Measurements from ENCODE around the gene HECTD2.

HECTD2 gene

DNA sequence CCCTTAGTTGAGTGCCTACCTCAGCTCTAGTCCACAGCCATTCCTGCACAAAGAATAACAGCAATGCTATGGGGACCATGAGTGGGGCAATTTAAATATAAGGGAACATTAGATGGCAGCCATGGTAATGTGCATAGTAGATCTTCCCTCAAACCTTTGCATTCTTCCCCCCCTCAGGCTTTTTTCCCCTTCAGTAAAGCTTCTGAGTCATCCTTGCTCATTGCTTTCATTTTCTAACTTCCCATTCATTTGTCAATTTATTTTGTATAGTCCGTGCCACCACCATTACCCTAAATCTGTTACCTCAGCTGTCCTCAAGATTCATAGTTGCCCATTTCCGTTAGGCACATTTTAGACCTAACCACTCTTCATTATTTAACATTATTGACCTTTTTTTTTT, 10.7 kb downstream of the HECTD2 start:
- Histone ChIP-seq H3K79me2 (ENCODE audit: low read length) (no peaks in the 10 kb centered on the region), H3K27ac (ENCODE audit: low read length) (no peak overlapping the region), H3K9me3 (ENCODE audit: insufficient read depth, low read length) (no peaks in the 10 kb centered on the region), H4K20me1 (ENCODE audit: insufficient read depth, low read length) (no peaks in the 10 kb centered on the region), H3K9ac (ENCODE audit: low read length) (no peak overlapping the region), H3K27me3 (ENCODE audit: low read depth, low read length) (no peaks in the 10 kb centered on the region), H3K4me3 (ENCODE audit: low read length) (no peak overlapping the region), H3K36me3 (replicated peaks; ENCODE audit: low read depth, low read length) (no peaks in the 10 kb centered on the region), H3K4me1 (ENCODE audit: low read length) (peaks cover 12% of the 10 kb centered on the region), H2AFZ (ENCODE audit: low read depth, low read length) (no peak overlapping the region), H3K4me2 (ENCODE audit: low read length) (no peak overlapping the region)
- TF ChIP-seq, protein P1, sequence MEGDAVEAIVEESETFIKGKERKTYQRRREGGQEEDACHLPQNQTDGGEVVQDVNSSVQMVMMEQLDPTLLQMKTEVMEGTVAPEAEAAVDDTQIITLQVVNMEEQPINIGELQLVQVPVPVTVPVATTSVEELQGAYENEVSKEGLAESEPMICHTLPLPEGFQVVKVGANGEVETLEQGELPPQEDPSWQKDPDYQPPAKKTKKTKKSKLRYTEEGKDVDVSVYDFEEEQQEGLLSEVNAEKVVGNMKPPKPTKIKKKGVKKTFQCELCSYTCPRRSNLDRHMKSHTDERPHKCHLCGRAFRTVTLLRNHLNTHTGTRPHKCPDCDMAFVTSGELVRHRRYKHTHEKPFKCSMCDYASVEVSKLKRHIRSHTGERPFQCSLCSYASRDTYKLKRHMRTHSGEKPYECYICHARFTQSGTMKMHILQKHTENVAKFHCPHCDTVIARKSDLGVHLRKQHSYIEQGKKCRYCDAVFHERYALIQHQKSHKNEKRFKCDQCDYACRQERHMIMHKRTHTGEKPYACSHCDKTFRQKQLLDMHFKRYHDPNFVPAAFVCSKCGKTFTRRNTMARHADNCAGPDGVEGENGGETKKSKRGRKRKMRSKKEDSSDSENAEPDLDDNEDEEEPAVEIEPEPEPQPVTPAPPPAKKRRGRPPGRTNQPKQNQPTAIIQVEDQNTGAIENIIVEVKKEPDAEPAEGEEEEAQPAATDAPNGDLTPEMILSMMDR (IDR thresholded peaks at IDR 0.05; ENCODE audit: low read depth, low read length) = no peak
- no peak for TF ChIP-seq EZH2phosphoT487 (IDR thresholded peaks at IDR 0.05; ENCODE audit: low read depth)

GRCh38 chr10:91422915-91423314, 12.8 kb downstream of the HECTD2 start:
- TF ChIP-seq EZH2phosphoT487 (IDR thresholded peaks at IDR 0.05; ENCODE audit: low read depth) = no peak
- TF ChIP-seq, protein P1 (IDR thresholded peaks at IDR 0.05; ENCODE audit: low read depth, low read length) = no peak
- H3K9ac ChIP-seq (ENCODE audit: low read length) = no peak overlapping the region

DNA sequence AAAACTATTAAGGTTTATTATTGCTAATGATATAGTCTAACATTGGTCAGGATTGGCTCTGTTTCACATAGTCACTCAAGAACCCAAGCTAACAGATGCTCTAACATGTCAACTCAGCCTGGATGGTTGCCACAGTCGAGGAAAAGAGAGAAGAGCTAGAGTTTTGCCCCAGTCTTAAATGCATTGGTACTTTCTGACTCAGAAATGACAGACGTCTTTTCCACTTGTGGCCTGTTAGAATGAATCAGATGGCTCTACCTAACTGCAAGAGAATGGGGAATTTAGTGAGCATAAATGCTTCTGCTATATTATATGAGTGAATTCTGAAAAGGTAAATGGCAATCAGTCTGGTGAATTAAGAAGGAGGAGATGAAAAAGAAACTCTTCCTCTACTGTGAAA, 13.9 kb downstream of the HECTD2 start:
- Histone ChIP-seq H3K27me3 (ENCODE audit: low read depth, low read length) (no peaks in the 10 kb centered on the region), H2AFZ (ENCODE audit: low read depth, low read length) (no peak overlapping the region), H3K9me3 (ENCODE audit: insufficient read depth, low read length) (no peaks in the 10 kb centered on the region), H3K9ac (ENCODE audit: low read length) (no peak overlapping the region), H3K36me3 (replicated peaks; ENCODE audit: low read depth, low read length) (no peaks in the 10 kb centered on the region), H3K27ac (ENCODE audit: low read length) (no peak overlapping the region), H3K4me1 (ENCODE audit: low read length) (peaks cover 9% of the 10 kb centered on the region), H3K4me2 (ENCODE audit: low read length) (no peak overlapping the region), H3K79me2 (ENCODE audit: low read length) (no peaks in the 10 kb centered on the region), H3K4me3 (ENCODE audit: low read length) (no peak overlapping the region), H4K20me1 (ENCODE audit: insufficient read depth, low read length) (no peaks in the 10 kb centered on the region)
- TF ChIP-seq, protein P1 (IDR thresholded peaks at IDR 0.05; ENCODE audit: low read depth, low read length) = no peak
- TF ChIP-seq EZH2phosphoT487 (IDR thresholded peaks at IDR 0.05; ENCODE audit: low read depth) = no peak

More at GRCh38 chr10:91422915-91423314, 12.8 kb downstream of the HECTD2 start:
- H3K27ac ChIP-seq (ENCODE audit: low read length) = no peak overlapping the region
- H3K4me2 ChIP-seq (ENCODE audit: low read length) = no peak overlapping the region
- H3K4me1 ChIP-seq (ENCODE audit: low read length) = peaks cover 12% of the 10 kb centered on the region
- no peak overlapping the region for H3K4me3 ChIP-seq (ENCODE audit: low read length)
- H3K9me3 ChIP-seq (ENCODE audit: insufficient read depth, low read length) = no peaks in the 10 kb centered on the region
- H3K27me3 ChIP-seq (ENCODE audit: low read depth, low read length) = no peaks in the 10 kb centered on the region
- no peaks in the 10 kb centered on the region for H3K79me2 ChIP-seq (ENCODE audit: low read length)
- H4K20me1 ChIP-seq (ENCODE audit: insufficient read depth, low read length) = no peaks in the 10 kb centered on the region
- no peaks in the 10 kb centered on the region for H3K36me3 ChIP-seq (replicated peaks; ENCODE audit: low read depth, low read length)
- H2AFZ ChIP-seq (ENCODE audit: low read depth, low read length) = no peak overlapping the region

GRCh38 chr10:91432175-91432574, 22.0 kb downstream of the HECTD2 start:
- no peaks in the 10 kb centered on the region for H3K79me2 ChIP-seq (ENCODE audit: low read length)
- TF ChIP-seq, protein P1 (IDR thresholded peaks at IDR 0.05; ENCODE audit: low read depth, low read length) = no peak
- TF ChIP-seq EZH2phosphoT487 (IDR thresholded peaks at IDR 0.05; ENCODE audit: low read depth) = no peak

More at GRCh38 chr10:91432175-91432574, 22.0 kb downstream of the HECTD2 start:
- Histone ChIP-seq H3K4me2 (ENCODE audit: low read length) (no peak overlapping the region), H3K4me3 (ENCODE audit: low read length) (no peak overlapping the region), H3K9me3 (ENCODE audit: insufficient read depth, low read length) (no peaks in the 10 kb centered on the region), H3K9ac (ENCODE audit: low read length) (no peak overlapping the region), H3K27me3 (ENCODE audit: low read depth, low read length) (no peaks in the 10 kb centered on the region), H2AFZ (ENCODE audit: low read depth, low read length) (no peak overlapping the region), H3K4me1 (ENCODE audit: low read length) (no peaks in the 10 kb centered on the region), H3K27ac (ENCODE audit: low read length) (no peak overlapping the region), H3K36me3 (replicated peaks; ENCODE audit: low read depth, low read length) (no peaks in the 10 kb centered on the region), H4K20me1 (ENCODE audit: insufficient read depth, low read length) (no peaks in the 10 kb centered on the region)
